Lung (tissue), 12 donors: ENCODE measurements around the gene RNMT. TPM values are rescaled to one million over a fixed set of nuclear protein-coding genes. Genes with fewer than 3 reads are reported as not detected.

Source experiments
- ATAC-seq: fragments of 200-7000 bp; cut with Tn5 transposase; one replicate; pipeline ENCODE4 v1.9.1; 2020; ENCODE audit warnings: moderate number of reproducible peaks; ENCODE audit not compliant: insufficient read depth, low FRiP score
- DNase-seq, 3 donors: peaks; one replicate each; pipeline ENCODE4 v3.0.0-alpha.2; 2013 to 2017
- H3K27ac ChIP-seq, 2 donors: one replicate each; pipeline ENCODE4 v1.5.1; 2013; ENCODE audit warnings: mild to moderate bottlenecking in 2 of 2, moderate library complexity in 2 of 2, control low read depth in 1 of 2, inconsistent platforms in 1 of 2, low read depth in 1 of 2, low read length in 1 of 2
- H3K27me3 ChIP-seq, 3 donors: one replicate each; pipeline ENCODE4 v1.5.1; 2013; ENCODE audit warnings: low read length in 2 of 3; ENCODE audit not compliant: control insufficient read depth in 3 of 3, insufficient read depth in 3 of 3
- H3K36me3 ChIP-seq, 4 donors: one replicate each; pipeline ENCODE4 v1.5.1; 2013; ENCODE audit warnings: low read length in 4 of 4, mild to moderate bottlenecking in 1 of 4, moderate library complexity in 1 of 4; ENCODE audit not compliant: control insufficient read depth in 4 of 4, insufficient read depth in 4 of 4
- H3K4me1 ChIP-seq, 5 donors: one replicate each; pipeline ENCODE4 v1.5.1; 2013; ENCODE audit warnings: low read length in 5 of 5, mild to moderate bottlenecking in 2 of 5, moderate library complexity in 1 of 5; ENCODE audit not compliant: control insufficient read depth in 5 of 5, insufficient read depth in 5 of 5
- H3K4me3 ChIP-seq: one replicate; pipeline ENCODE4 v1.5.1; 2013; ENCODE audit warnings: mild to moderate bottlenecking, control low read depth, moderate library complexity
- H3K9ac ChIP-seq, 2 donors: one replicate each; pipeline ENCODE4 v1.5.1; 2013; ENCODE audit warnings: low read length in 2 of 2, control low read depth in 1 of 2; ENCODE audit not compliant: insufficient read depth in 1 of 2
- H3K9me3 ChIP-seq, 4 donors: one replicate each; pipeline ENCODE4 v1.5.1; 2013; ENCODE audit warnings: low read length in 3 of 4, mild to moderate bottlenecking in 1 of 4, moderate library complexity in 1 of 4; ENCODE audit not compliant: control insufficient read depth in 4 of 4, insufficient read depth in 3 of 4
- CTCF ChIP-seq: IDR thresholded peaks from 2 replicates; pipeline ENCODE4 v1.5.1; 2012; ENCODE audit warnings: mild to moderate bottlenecking; ENCODE audit errors: control extremely low read depth, extremely low read depth
- WGBS, 2 donors: extraction: QIAGEN DNeasy Blood & Tissue Kit; methylation state at CpG; one replicate each; pipeline ENCODE4 v1.1.7; 2013; 5-methylcytosine and 5-hydroxymethylcytosine counted together
- polyA plus RNA-seq, 2 donors: library from polyadenylated mRNA; stranded (reverse); fragments of 200-250 nt; gene quantifications; one replicate each; pipeline ENCODE4 v1.2.1, GENCODE V29; 2013
- total RNA-seq, 2 donors: library from RNA; depleted of rRNA in 1 of 2; stranded (reverse); fragments of >200 nt in 1 of 2; gene quantifications; one replicate each; pipeline ENCODE4 v1.2.1, GENCODE V29; 2014 to 2021
- donor health status: control.
- donor health status: control.
- donor health status: Bipolar disorder and iron deficiency.
- donor health status: healthy.
- donor health status: DM: yes; HTN: yes; CAD: no.

The RNMT gene
- total and polyA plus RNA-seq, 4 donors = 9.1 to 39.8 (median 17.7) TPM

- Histone ChIP-seq H3K4me1 (peaks cover 0 to 3% (median 0%) of the 10 kb centered on the region in 5 donors), H3K9me3 (peaks cover 0 to 5% (median 2%) of the 10 kb centered on the region in 4 donors), H3K27me3 (no peaks in the 10 kb centered on the region), H3K9ac (no peak overlapping the region), H3K36me3 (peaks cover 0 to 2% (median 0%) of the 10 kb centered on the region in 4 donors), H3K27ac (no peak overlapping the region), H3K4me3 (no peak overlapping the region)
- TF ChIP-seq CTCF = no peak
- ATAC-seq (no peak), DNase-seq (no peak)
- WGBS, 2 donors = 85 to 93% methylated on average over 3 of the region's 3 CpGs
Observed at GRCh38 chr18:13696961-13697360, 29.5 kb upstream of the RNMT start.

- Histone ChIP-seq H3K27me3 (no peaks in the 10 kb centered on the region), H3K36me3 (peaks cover 0 to 4% (median 0%) of the 10 kb centered on the region in 4 donors), H3K9me3 (peaks cover 0 to 15% (median 2%) of the 10 kb centered on the region in 4 donors), H3K27ac (no peak overlapping the region), H3K4me1 (peaks cover 0 to 3% (median 0%) of the 10 kb centered on the region in 5 donors), H3K4me3 (no peak overlapping the region), H3K9ac (no peak overlapping the region)
- WGBS, 2 donors = 96 to 99% methylated on average over 1 of the region's 1 CpG
- DNase-seq = no peak
- TF ChIP-seq CTCF = no peak
- ATAC-seq = no peak
Observed at GRCh38 chr18:13700153-13700552, 26.3 kb upstream of the RNMT start.

DNA sequence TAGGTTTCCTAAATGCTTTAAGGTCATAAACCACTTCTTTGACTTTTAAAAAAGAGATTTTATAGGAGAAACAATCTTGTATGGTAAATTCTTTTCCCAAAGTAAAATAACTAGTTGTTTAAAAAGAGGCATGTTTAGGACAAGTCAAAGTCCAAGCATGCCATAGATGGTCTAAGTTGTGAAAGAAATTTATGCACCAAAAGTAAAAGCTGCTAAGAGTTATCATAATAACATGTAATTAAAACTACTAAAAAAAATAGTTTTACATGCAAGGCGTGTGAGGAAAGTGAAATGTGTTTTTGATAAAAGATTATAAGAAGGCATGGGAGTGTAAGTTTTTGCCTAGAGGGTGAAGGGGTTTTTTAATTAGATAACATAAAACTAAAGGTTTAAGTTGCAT, 22.6 kb upstream of the RNMT start:
- Histone ChIP-seq H3K9ac (no peak overlapping the region), H3K27ac (no peak overlapping the region), H3K4me1 (peaks cover 0 to 12% (median 0%) of the 10 kb centered on the region in 5 donors), H3K9me3 (peaks cover 0 to 11% (median 0%) of the 10 kb centered on the region in 4 donors), H3K27me3 (no peaks in the 10 kb centered on the region), H3K4me3 (no peak overlapping the region), H3K36me3 (peaks cover 0 to 4% (median 0%) of the 10 kb centered on the region in 4 donors)
- TF ChIP-seq CTCF = no peak
- WGBS, 2 donors = 89 to 97% methylated on average over 1 of the region's 1 CpG
- ATAC-seq (no peak), DNase-seq (peak in 1 of 3 donors; percentile 36)

GRCh38 chr18:13710414-13710831, 16.1 kb upstream of the RNMT start:
- no peak overlapping the region for H3K4me3 ChIP-seq
- no peak overlapping the region for H3K27ac ChIP-seq
- no peak overlapping the region for H3K9ac ChIP-seq
- DNase-seq (no peak), ATAC-seq (no peak)
- no peaks in the 10 kb centered on the region for H3K27me3 ChIP-seq
- H3K4me1 ChIP-seq = peaks cover 0 to 25% (median 0%) of the 10 kb centered on the region in 5 donors
- peaks cover 0 to 2% (median 0%) of the 10 kb centered on the region in 4 donors for H3K36me3 ChIP-seq
- no peaks in the 10 kb centered on the region for H3K9me3 ChIP-seq
- 82 to 90% methylated on average over 6 of the region's 6 CpGs for WGBS, 2 donors
- no peak for TF ChIP-seq CTCF
